PFSK-1 (cell line): Measurements from ENCODE around the gene CCL17. TPM values are rescaled to one million over a fixed set of nuclear protein-coding genes. Genes with fewer than 3 reads are reported as not detected.

Experiments
- FOXP2 ChIP-seq: optimal IDR thresholded peaks from 2 replicates; pipeline ENCODE3; 2011; ENCODE audit warnings: borderline replicate concordance, control low read depth, inconsistent platforms; ENCODE audit not compliant: insufficient read depth; ENCODE audit errors: extremely low read length, extremely low read depth
- POLR2AphosphoS5 ChIP-seq: IDR thresholded peaks from 2 replicates; pipeline ENCODE4 v1.6.1; 2012; ENCODE audit warnings: low read depth, mild to moderate bottlenecking, control low read depth, low read length, moderate library complexity
- REST ChIP-seq, 2 experiments: IDR thresholded peaks; 2 replicates each; pipeline versions ENCODE4 v1.6.1 to v1.8.0; 2011 to 2012; ENCODE audit warnings: low read depth in 2 of 2, low read length in 2 of 2, control low read depth in 1 of 2, inconsistent platforms in 1 of 2, mild to moderate bottlenecking in 1 of 2, moderate library complexity in 1 of 2; ENCODE audit not compliant: insufficient read depth in 1 of 2
- SIN3A ChIP-seq: IDR thresholded peaks from 2 replicates; pipeline ENCODE4 v1.6.1; 2012; ENCODE audit warnings: mild to moderate bottlenecking, low read length, moderate library complexity, borderline replicate concordance; ENCODE audit not compliant: insufficient read depth
- TAF1 ChIP-seq: IDR thresholded peaks from 2 replicates; pipeline ENCODE4 v1.6.1; 2012; ENCODE audit warnings: low read length, control low read depth, borderline replicate concordance; ENCODE audit not compliant: insufficient read depth
- polyA plus RNA-seq: library from polyadenylated mRNA; unstranded; fragments of >200 nt; gene quantifications from one replicate; pipeline ENCODE4 v1.2.1, GENCODE V29; 2012; ENCODE audit warnings: low read depth, missing spikeins; ENCODE audit not compliant: insufficient read length

Gene CCL17
- polyA plus RNA-seq = not detected

- no peak for TF ChIP-seq SIN3A
- no peak for TF ChIP-seq FOXP2
- no peak for TF ChIP-seq POLR2AphosphoS5
- no peak for TF ChIP-seq TAF1
- TF ChIP-seq REST (IDR thresholded peaks at IDR 0.05; ENCODE audit: insufficient read depth in 1 of 2, low read depth in 2 of 2, low read length in 2 of 2) = no peak
Measured at GRCh38 chr16:57403965-57404817, at the start of gene CCL17. Gene CCL17, plus strand, starts transcription at chr16:57404767. Its CDS starts 9,166 bp downstream, at chr16:57413933.

DNA sequence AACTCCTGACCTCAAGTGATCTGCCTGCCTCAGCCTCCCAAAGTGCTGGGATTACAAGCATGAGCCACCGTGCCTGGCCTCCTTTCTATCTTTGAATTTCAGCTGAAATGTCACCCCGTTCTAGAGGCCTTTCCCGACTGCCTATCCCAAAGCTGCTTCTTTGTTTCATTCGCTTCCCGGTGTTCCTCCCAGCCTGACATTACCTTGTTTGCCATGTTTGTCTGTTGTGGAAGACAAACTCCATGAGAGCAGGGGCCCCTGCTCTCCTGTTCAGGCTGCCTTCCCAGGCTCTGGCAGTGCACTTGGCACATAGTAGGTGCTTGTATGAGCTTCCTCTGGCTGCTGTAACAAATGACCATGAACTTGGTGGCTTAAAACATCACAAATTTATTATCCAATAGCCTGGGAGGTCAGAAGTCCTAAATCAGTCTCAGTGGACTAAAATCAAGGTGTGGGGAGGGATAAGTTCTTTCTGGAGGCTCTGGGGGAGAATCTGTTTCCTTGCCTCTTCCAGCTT, 48.6 kb upstream of the CCL17 start:
- TF ChIP-seq SIN3A = no peak
- no peak for TF ChIP-seq TAF1
- no peak for TF ChIP-seq FOXP2
- TF ChIP-seq REST (IDR thresholded peaks at IDR 0.05; ENCODE audit: insufficient read depth in 1 of 2, low read depth in 2 of 2, low read length in 2 of 2) = no peak
- no peak for TF ChIP-seq POLR2AphosphoS5

DNA sequence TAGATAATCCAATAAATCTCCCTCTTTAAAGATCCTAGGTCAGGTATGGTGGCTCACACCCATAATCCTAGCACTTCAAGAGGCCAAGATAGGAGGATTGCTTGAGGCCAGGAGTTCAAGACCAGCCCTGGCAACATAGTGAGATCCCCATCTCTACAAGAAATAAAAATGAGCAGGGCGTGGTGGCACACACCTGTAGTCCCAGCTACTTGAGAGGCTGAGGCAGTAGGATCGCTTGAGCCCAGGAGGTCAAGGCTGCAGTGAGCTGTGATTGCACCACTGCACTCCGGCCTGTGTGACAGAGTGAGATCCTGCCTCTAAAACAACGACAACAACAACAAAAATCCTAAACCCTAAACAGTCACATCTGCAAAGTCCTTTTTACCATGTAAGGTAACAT, 48.0 kb upstream of the CCL17 start:
- TF ChIP-seq TAF1 (no peak), SIN3A (no peak), REST (IDR thresholded peaks at IDR 0.05; ENCODE audit: insufficient read depth in 1 of 2, low read depth in 2 of 2, low read length in 2 of 2) (no peak), FOXP2 (no peak), POLR2AphosphoS5 (no peak)

DNA sequence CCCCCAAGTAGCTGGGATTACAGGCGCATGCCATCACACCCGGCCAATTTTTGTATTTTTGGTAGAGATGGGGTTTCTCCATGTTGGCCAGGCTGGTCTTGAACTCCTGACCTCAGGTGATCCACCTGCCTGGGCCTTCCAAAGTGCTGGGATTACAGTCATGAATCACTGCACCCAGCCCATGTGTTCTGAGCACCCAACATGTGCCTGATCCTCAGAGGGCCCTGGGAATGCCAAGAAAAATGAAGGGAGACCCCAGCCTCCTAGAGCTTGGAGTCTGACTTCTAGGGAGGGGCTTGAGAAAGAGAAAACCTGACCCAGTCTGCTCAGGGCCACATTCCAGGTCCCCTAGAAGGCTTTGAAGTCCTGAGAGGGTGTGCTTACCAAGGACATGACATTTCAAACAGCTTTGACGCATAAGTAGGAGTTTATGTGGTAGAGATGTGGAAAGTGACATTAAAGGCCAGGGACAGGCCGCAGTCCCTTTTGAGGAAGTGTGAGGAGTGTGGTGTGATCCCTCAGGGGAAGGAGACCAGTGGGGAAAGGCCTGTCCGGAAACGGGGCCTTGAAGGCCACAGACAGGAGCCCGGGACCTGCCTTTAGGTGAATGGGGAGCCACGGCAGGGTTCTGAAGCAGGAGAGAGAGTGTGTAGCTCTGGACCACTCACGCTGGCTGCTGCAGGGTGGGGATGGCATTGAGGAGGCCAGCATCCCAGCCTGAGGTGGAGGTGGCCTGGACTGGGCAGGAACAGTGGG, 47.1 kb upstream of the CCL17 start:
- TF ChIP-seq POLR2AphosphoS5 = no peak
- TF ChIP-seq SIN3A = no peak
- TF ChIP-seq FOXP2 = no peak
- no peak for TF ChIP-seq TAF1
- TF ChIP-seq REST (IDR thresholded peaks at IDR 0.05; ENCODE audit: insufficient read depth in 1 of 2, low read depth in 2 of 2, low read length in 2 of 2) = no peak
